ENCODE data around the gene UGGT2. TPM values are rescaled to one million over a fixed set of nuclear protein-coding genes. Genes with fewer than 3 reads are reported as not detected.
"Not testable (repeated sequence)": the region's sequence is repeated elsewhere in the genome, so short reads cannot be mapped to it uniquely, and the experiment has no call there.

Gene UGGT2
- total RNA-seq, 1 experiment from 2014 or later = 21.2 TPM

GRCh38 chr13:96025283-96025682 is 27.9 kb downstream of the UGGT2 start:
- DNase-seq = no peak
- H3K9me3 ChIP-seq = no peaks in the 10 kb centered on the region
- H3K36me3 ChIP-seq = peaks cover 4% of the 10 kb centered on the region
- H3K4me3 ChIP-seq = no peak overlapping the region
- H3K27me3 ChIP-seq = no peaks in the 10 kb centered on the region

- H3K4me3 ChIP-seq = no peak overlapping the region
- no peaks in the 10 kb centered on the region for H3K9me3 ChIP-seq
- no peak for DNase-seq
- H3K27me3 ChIP-seq = no peaks in the 10 kb centered on the region
- H3K36me3 ChIP-seq = peaks cover 8% of the 10 kb centered on the region
These were observed 32.3 kb downstream of the UGGT2 start for GRCh38 chr13:96020931-96021330.

- no peak for DNase-seq
- H3K4me3 ChIP-seq = no peak overlapping the region
- H3K36me3 ChIP-seq = peaks cover 10% of the 10 kb centered on the region
- no peaks in the 10 kb centered on the region for H3K27me3 ChIP-seq
- H3K9me3 ChIP-seq = no peaks in the 10 kb centered on the region
These were observed 33.0 kb downstream of the UGGT2 start for GRCh38 chr13:96020155-96020575.

GRCh38 chr13:96018135-96018534 is 35.1 kb downstream of the UGGT2 start:
- Histone ChIP-seq H3K9me3 (no peaks in the 10 kb centered on the region), H3K27me3 (no peaks in the 10 kb centered on the region), H3K4me3 (no peak overlapping the region), H3K36me3 (peaks cover 6% of the 10 kb centered on the region)
- no peak for DNase-seq

- H3K36me3 ChIP-seq = peaks cover 2% of the 10 kb centered on the region
- no peak for DNase-seq
- H3K9me3 ChIP-seq = peaks cover 2% of the 10 kb centered on the region; the same call in 1 of the 2 replicates
- H3K27me3 ChIP-seq = no peaks in the 10 kb centered on the region
- H3K4me3 ChIP-seq = no peak overlapping the region
These were observed 41.8 kb downstream of the UGGT2 start for GRCh38 chr13:96011291-96011872.

- no peaks in the 10 kb centered on the region for H3K27me3 ChIP-seq
- no peak overlapping the region for H3K4me3 ChIP-seq
- H3K9me3 ChIP-seq = 0 out of 2 replicates have a peak, but pooled peaks cover 2% of the 10 kb centered on the region
- no peak for DNase-seq
- no peaks in the 10 kb centered on the region for H3K36me3 ChIP-seq
These were observed 49.9 kb downstream of the UGGT2 start for GRCh38 chr13:96003304-96003703.

- Histone ChIP-seq H3K27me3 (no peaks in the 10 kb centered on the region), H3K36me3 (no peaks in the 10 kb centered on the region), H3K4me3 (no peak overlapping the region), H3K9me3 (0 out of 2 replicates have a peak, but pooled peaks cover 2% of the 10 kb centered on the region)
- DNase-seq = no peak
These were observed 50.7 kb downstream of the UGGT2 start for GRCh38 chr13:96002322-96003131.

GRCh38 chr13:96000069-96000468 is 53.1 kb downstream of the UGGT2 start:
- H3K27me3 ChIP-seq = no peaks in the 10 kb centered on the region
- DNase-seq = no peak
- H3K4me3 ChIP-seq = no peak overlapping the region
- no peaks in the 10 kb centered on the region for H3K36me3 ChIP-seq
- H3K9me3 ChIP-seq = no peaks in the 10 kb centered on the region

GRCh38 chr13:95987841-95988240 is 65.4 kb downstream of the UGGT2 start:
- H3K27me3 ChIP-seq = no peaks in the 10 kb centered on the region
- H3K4me3 ChIP-seq = no peak overlapping the region
- H3K36me3 ChIP-seq = no peaks in the 10 kb centered on the region; the same call in none of the 2 replicates
- H3K9me3 ChIP-seq = no peaks in the 10 kb centered on the region
- no peak for DNase-seq

- 0 out of 2 replicates have a peak, but pooled peaks cover 1% of the 10 kb centered on the region for H3K9me3 ChIP-seq
- H3K4me3 ChIP-seq = no peak overlapping the region
- no peaks in the 10 kb centered on the region; the same call in none of the 2 replicates for H3K36me3 ChIP-seq
- no peaks in the 10 kb centered on the region for H3K27me3 ChIP-seq
- DNase-seq = no peak
These were observed 71.1 kb downstream of the UGGT2 start for GRCh38 chr13:95982144-95982543.

GRCh38 chr13:95972651-95973050 is 80.5 kb downstream of the UGGT2 start:
- H3K9me3 ChIP-seq, H3K4me3 ChIP-seq, DNase-seq, H3K36me3 ChIP-seq, H3K27me3 ChIP-seq: not testable (repeated sequence)

- H3K27me3 ChIP-seq = no peaks in the 10 kb centered on the region
- no peak overlapping the region for H3K4me3 ChIP-seq
- peaks cover 2% of the 10 kb centered on the region for H3K36me3 ChIP-seq
- no peak for DNase-seq
- H3K9me3 ChIP-seq = no peaks in the 10 kb centered on the region
These were observed 82.3 kb downstream of the UGGT2 start for GRCh38 chr13:95970878-95971277.

GRCh38 chr13:95968906-95969305 is 84.3 kb downstream of the UGGT2 start:
- H3K27me3 ChIP-seq = no peaks in the 10 kb centered on the region

GRCh38 chr13:95957331-95957730 is 95.9 kb downstream of the UGGT2 start:
- H3K36me3 ChIP-seq = peaks cover 6% of the 10 kb centered on the region
- no peak overlapping the region for H3K4me3 ChIP-seq
- peaks cover 4% of the 10 kb centered on the region; the same call in 1 of the 2 replicates for H3K9me3 ChIP-seq
- DNase-seq = no peak
- H3K27me3 ChIP-seq = no peaks in the 10 kb centered on the region

More at GRCh38 chr13:95968906-95969305, 84.3 kb downstream of the UGGT2 start:
- Histone ChIP-seq H3K4me3 (no peak overlapping the region), H3K36me3 (peaks cover 2% of the 10 kb centered on the region), H3K9me3 (no peaks in the 10 kb centered on the region)
- no peak for DNase-seq

- DNase-seq = no peak
- Histone ChIP-seq H3K9me3 (peaks cover 4% of the 10 kb centered on the region; the same call in 1 of the 2 replicates), H3K36me3 (peaks cover 4% of the 10 kb centered on the region), H3K4me3 (no peak overlapping the region), H3K27me3 (no peaks in the 10 kb centered on the region)
These were observed 96.5 kb downstream of the UGGT2 start for GRCh38 chr13:95956589-95957148.

GRCh38 chr13:95955719-95956118 is 97.5 kb downstream of the UGGT2 start:
- Histone ChIP-seq H3K36me3 (peaks cover 2% of the 10 kb centered on the region; the same call in 1 of the 2 replicates), H3K4me3 (no peak overlapping the region), H3K9me3 (0 out of 2 replicates have a peak, but pooled peaks cover 2% of the 10 kb centered on the region), H3K27me3 (no peaks in the 10 kb centered on the region)
- no peak for DNase-seq

- H3K36me3 ChIP-seq = peaks cover 2% of the 10 kb centered on the region; the same call in 1 of the 2 replicates
- H3K4me3 ChIP-seq = no peak overlapping the region
- H3K9me3 ChIP-seq = 0 out of 2 replicates have a peak, but pooled peaks cover 2% of the 10 kb centered on the region
- DNase-seq = no peak
- no peaks in the 10 kb centered on the region for H3K27me3 ChIP-seq
These were observed 97.9 kb downstream of the UGGT2 start for GRCh38 chr13:95955255-95955654.
